AML-193 (cell line): Measurements from ENCODE around the gene SLC12A5.
A peak's percentile ranks its signal among the peaks of the same experiment; 100 is the strongest.
"Not testable (repeated sequence)": the region's sequence is repeated elsewhere in the genome, so short reads cannot be mapped to it uniquely, and the experiment has no call there.

ENCODE experiments used
- DNase-seq, 2 experiments: peaks; one replicate each; lab custom pipeline; 2025; lab: John Stamatoyannopoulos, UW

The SLC12A5 gene

GRCh38 chr20:46078954-46079353 lies 49.9 kb downstream of the SLC12A5 start:
- DNase-seq: no peak

GRCh38 chr20:46081074-46081473 lies 52.1 kb downstream of the SLC12A5 start:
- no peak for DNase-seq

- DNase-seq: no peak
These were observed 54.1 kb downstream of the SLC12A5 start for GRCh38 chr20:46083101-46083500.

GRCh38 chr20:46083531-46084061 lies 54.6 kb downstream of the SLC12A5 start:
- DNase-seq: no peak

- no peak for DNase-seq
These were observed 55.8 kb downstream of the SLC12A5 start for GRCh38 chr20:46084805-46085178.

GRCh38 chr20:46085179-46085851 lies 56.3 kb downstream of the SLC12A5 start:
- no peak for DNase-seq

- DNase-seq: peak; percentile 21 to 44
These were observed 58.1 kb downstream of the SLC12A5 start for GRCh38 chr20:46087161-46087560.

- no peak for DNase-seq
These were observed 59.6 kb downstream of the SLC12A5 start for GRCh38 chr20:46088409-46089166.

GRCh38 chr20:46089167-46089416 lies 60.1 kb downstream of the SLC12A5 start:
- DNase-seq: peak in 1 of 2 experiments; percentile 42

GRCh38 chr20:46089417-46090388 lies 60.7 kb downstream of the SLC12A5 start, which contains the start of gene NCOA5:
Gene NCOA5, minus strand, starts transcription at chr20:46089962. Its CDS starts 10,538 bp downstream, at chr20:46079424.
- DNase-seq: peak; percentile 85 to 90

GRCh38 chr20:46091622-46092535 lies 62.9 kb downstream of the SLC12A5 start:
- DNase-seq: not testable (repeated sequence)

- no peak for DNase-seq
These were observed 64.5 kb downstream of the SLC12A5 start for GRCh38 chr20:46093531-46093930.

GRCh38 chr20:46099491-46100287 lies 70.7 kb downstream of the SLC12A5 start:
- no peak for DNase-seq

- not testable (repeated sequence) for DNase-seq
These were observed 71.4 kb downstream of the SLC12A5 start for GRCh38 chr20:46100444-46100843.

- no peak for DNase-seq
These were observed 72.0 kb downstream of the SLC12A5 start for GRCh38 chr20:46100988-46101387.

GRCh38 chr20:46101957-46102356 lies 72.9 kb downstream of the SLC12A5 start:
- DNase-seq: no peak

GRCh38 chr20:46102940-46103339 lies 73.9 kb downstream of the SLC12A5 start:
- DNase-seq: no peak

GRCh38 chr20:46104262-46104661 lies 75.2 kb downstream of the SLC12A5 start:
- no peak for DNase-seq

- no peak for DNase-seq
These were observed 78.0 kb downstream of the SLC12A5 start for GRCh38 chr20:46107061-46107460.

- no peak for DNase-seq
These were observed 79.4 kb downstream of the SLC12A5 start for GRCh38 chr20:46108435-46108841.
